H1 (cell line): ENCODE results near the gene JTB. TPM values are rescaled to one million over a fixed set of nuclear protein-coding genes. Genes with fewer than 3 reads are reported as not detected.

Experiments
- BACH1 ChIP-seq: IDR thresholded peaks from 2 replicates; pipeline ENCODE4 v1.6.1; 2012; ENCODE audit warnings: low read length, improper control_type of control experiment
- EGR1 ChIP-seq: IDR thresholded peaks from 2 replicates; pipeline ENCODE4 v1.6.1; 2011; ENCODE audit warnings: low read depth, low read length, borderline replicate concordance
- POLR2AphosphoS5 ChIP-seq: IDR thresholded peaks from 2 replicates; pipeline ENCODE4 v1.6.1; 2011; ENCODE audit warnings: low read depth, low read length
- POU5F1 ChIP-seq: IDR thresholded peaks from 2 replicates; pipeline ENCODE4 v1.6.1; 2011; ENCODE audit warnings: low read depth, mild to moderate bottlenecking, low read length, moderate library complexity
- SIN3A ChIP-seq, 2 experiments: IDR thresholded peaks in 1 of 2; conservative IDR thresholded peaks in 1 of 2; 2 replicates each; pipeline ENCODE4 v1.6.1; 2011 to 2012; ENCODE audit warnings: low read length in 2 of 2, improper control_type of control experiment in 1 of 2, low read depth in 1 of 2, mild to moderate bottlenecking in 1 of 2
- polyA plus RNA-seq, 7 experiments: library from polyadenylated mRNA; depleted of rRNA in 3 of 7; stranded (reverse) in 5 of 7; unstranded in 2 of 7; fragments of >200 nt in 5 of 7; fragments of 200-250 nt in 2 of 7; gene quantifications; 1 replicate in 5 of 7; 2 replicates in 1 of 7; 4 replicates in 1 of 7; pipeline versions ENCODE4 v1.2.1 to v1.2.3, GENCODE V29; 2011 to 2013; ENCODE audit warnings: missing spikeins in 2 of 7, mixed read lengths in 2 of 7
- total RNA-seq: library from RNA; stranded (reverse); fragmentation: NEBNext Ultra II Directional; extraction: Animal tissue kit (Norgen Biotek cat#: 25700); gene quantifications from 2 replicates; pipeline ENCODE4 v1.2.1, GENCODE V29; 2021

The JTB gene
- total and polyA plus RNA-seq, 2 of the 8 experiments (the other 6 are each of a cell fraction or from before 2014, with no cell fraction given) = 91.1 to 122 TPM

DNA sequence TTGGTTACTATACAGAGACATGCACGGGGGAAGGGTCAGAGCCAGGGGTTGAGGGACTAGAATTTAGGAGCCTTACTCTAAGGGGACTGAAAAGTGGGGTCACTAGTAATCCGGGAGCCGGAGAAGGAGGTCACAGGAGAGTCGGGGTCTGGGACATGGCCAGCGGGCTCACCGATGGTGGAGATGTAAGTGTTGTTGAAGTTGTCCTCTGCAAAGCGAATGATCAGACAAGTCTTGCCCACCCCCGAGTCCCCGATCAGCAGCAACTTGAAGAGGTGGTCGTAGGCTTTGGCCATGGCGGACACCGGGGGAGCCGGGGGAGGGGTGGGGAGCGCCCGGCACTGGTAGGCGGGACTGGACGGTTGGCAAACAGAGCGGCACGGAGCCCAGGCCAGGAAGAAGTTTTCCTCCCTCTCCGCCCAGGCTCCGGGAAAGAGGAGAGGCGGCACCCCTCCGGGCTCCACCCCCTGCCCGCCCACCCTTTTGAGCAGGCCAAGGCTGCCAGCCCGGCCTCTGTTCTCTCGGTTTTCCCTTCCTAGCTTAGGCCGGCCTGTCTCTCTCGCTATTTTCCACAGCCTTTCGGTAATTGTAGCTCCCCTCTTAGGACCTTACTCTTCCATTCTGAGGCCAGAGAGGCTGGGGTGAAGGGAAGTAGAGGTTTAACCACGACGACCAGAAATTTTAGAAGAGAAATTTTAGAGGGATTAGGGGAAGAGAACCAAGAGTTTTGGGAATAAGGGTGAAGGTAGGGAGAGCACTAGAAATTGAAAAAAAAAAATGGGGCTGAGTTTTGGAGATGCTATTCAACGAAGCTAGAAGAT lies 8.7 kb upstream of the JTB start, which contains the start of gene RAB13 (continued):
- TF ChIP-seq EGR1 = 0 out of 2 replicates have a peak, but pooled peaks have one; percentile 3
- TF ChIP-seq POLR2AphosphoS5 = peak; percentile 77
- no peak for TF ChIP-seq POU5F1
- no peak for TF ChIP-seq BACH1
- peak in 1 of 2 experiments; percentile 51; a peak in 1 of 4 replicates for TF ChIP-seq SIN3A (conservative IDR thresholded peaks at IDR 0.05 in 1 of 2, IDR thresholded peaks at IDR 0.05 in 1 of 2; ENCODE audit: low read depth in 1 of 2, low read length in 2 of 2)
